H9 (cell line): ENCODE results near the gene BRSK2. TPM values are rescaled to one million over a fixed set of nuclear protein-coding genes. Genes with fewer than 3 reads are reported as not detected.
A peak's percentile ranks its signal among the peaks of the same experiment; 100 is the strongest.

Experiments used
- DNase-seq: peaks from one replicate; pipeline ENCODE4 v3.0.0-alpha.2; 2017
- H2AFZ ChIP-seq: one replicate; pipeline ENCODE4 v1.6.1; 2013; ENCODE audit warnings: mild to moderate bottlenecking, low read length, control low read depth, moderate library complexity
- H2AK5ac ChIP-seq: 2 replicates; pipeline ENCODE4 v1.6.1; 2013; ENCODE audit warnings: low read length, control low read depth, mixed read lengths; ENCODE audit not compliant: insufficient read length
- H2BK120ac ChIP-seq: one replicate; pipeline ENCODE4 v1.6.1; 2013; ENCODE audit warnings: low read depth, mild to moderate bottlenecking, low read length, control low read depth, inconsistent platforms; ENCODE audit not compliant: poor library complexity, severe bottlenecking
- H2BK12ac ChIP-seq: 2 replicates; pipeline ENCODE4 v1.6.1; 2013; ENCODE audit warnings: low read length, control low read depth, mixed read lengths, low read depth; ENCODE audit not compliant: insufficient read length
- H2BK15ac ChIP-seq: 2 replicates; pipeline ENCODE4 v1.6.1; 2013; ENCODE audit warnings: low read depth, low read length, control low read depth
- H2BK20ac ChIP-seq: one replicate; pipeline ENCODE4 v1.6.1; 2013; ENCODE audit warnings: low read depth, mild to moderate bottlenecking, low read length, control low read depth, inconsistent platforms; ENCODE audit not compliant: poor library complexity, severe bottlenecking
- H2BK5ac ChIP-seq: 2 replicates; pipeline ENCODE4 v1.6.1; 2013; ENCODE audit warnings: low read length, control low read depth, mixed read lengths; ENCODE audit not compliant: insufficient read length
- H3K14ac ChIP-seq: 2 replicates; pipeline ENCODE4 v1.6.1; 2013; ENCODE audit warnings: low read length, control low read depth; ENCODE audit not compliant: insufficient read depth
- H3K18ac ChIP-seq: 2 replicates; pipeline ENCODE4 v1.6.1; 2013; ENCODE audit warnings: low read depth, mild to moderate bottlenecking, mixed read lengths, low read length, control low read depth; ENCODE audit not compliant: insufficient read length
- H3K23ac ChIP-seq: 2 replicates; pipeline ENCODE4 v1.6.1; 2013; ENCODE audit warnings: low read length, control low read depth, mixed read lengths, low read depth; ENCODE audit not compliant: insufficient read length
- H3K23me2 ChIP-seq: 2 replicates; pipeline ENCODE4 v1.6.1; 2013; ENCODE audit warnings: low read depth, mild to moderate bottlenecking, mixed read lengths, low read length, control low read depth; ENCODE audit not compliant: insufficient read length, poor library complexity, severe bottlenecking
- H3K27ac ChIP-seq: 2 replicates; pipeline ENCODE4 v1.5.1; 2013; ENCODE audit warnings: low read length, control low read depth, mixed read lengths, low read depth; ENCODE audit not compliant: insufficient read length
- H3K27me3 ChIP-seq: 2 replicates; pipeline ENCODE4 v1.6.1; 2013; ENCODE audit warnings: low read length, control low read depth, inconsistent platforms; ENCODE audit not compliant: insufficient read depth
- H3K4ac ChIP-seq: 2 replicates; pipeline ENCODE4 v1.6.1; 2013; ENCODE audit warnings: low read depth, mild to moderate bottlenecking, control low read depth, inconsistent platforms, low read length, moderate library complexity
- H3K4me1 ChIP-seq: 2 replicates; pipeline ENCODE4 v1.6.1; 2013; ENCODE audit warnings: low read length, control low read depth, inconsistent platforms; ENCODE audit not compliant: insufficient read depth
- H3K4me2 ChIP-seq: 2 replicates; pipeline ENCODE4 v1.6.1; 2013; ENCODE audit warnings: low read length, control low read depth, mixed read lengths; ENCODE audit not compliant: insufficient read length, insufficient read depth
- H3K56ac ChIP-seq: 2 replicates; pipeline ENCODE4 v1.6.1; 2013; ENCODE audit warnings: low read depth, mild to moderate bottlenecking, mixed read lengths, low read length, control low read depth; ENCODE audit not compliant: insufficient read length
- H3K79me1 ChIP-seq: 2 replicates; pipeline ENCODE4 v1.6.1; 2013; ENCODE audit warnings: low read depth, mild to moderate bottlenecking, moderate library complexity, low read length, control low read depth, inconsistent platforms; ENCODE audit not compliant: insufficient read depth, poor library complexity, severe bottlenecking
- H3K79me2 ChIP-seq: 2 replicates; pipeline ENCODE4 v1.6.1; 2013; ENCODE audit warnings: low read length, control low read depth, inconsistent platforms; ENCODE audit not compliant: insufficient read depth
- H3K9ac ChIP-seq: 2 replicates; pipeline ENCODE4 v1.6.1; 2013; ENCODE audit warnings: low read length, control low read depth, mixed read lengths; ENCODE audit not compliant: insufficient read length; ENCODE audit errors: extremely low read depth
- H3K9me3 ChIP-seq: one replicate; pipeline ENCODE4 v1.6.1; 2013; ENCODE audit warnings: low read depth, low read length, inconsistent platforms; ENCODE audit not compliant: control insufficient read depth
- H3T11ph ChIP-seq: one replicate; pipeline ENCODE4 v1.6.1; 2013; ENCODE audit warnings: mild to moderate bottlenecking, low read length, control low read depth, inconsistent platforms
- H4K20me1 ChIP-seq: one replicate; pipeline ENCODE4 v1.6.1; 2013; ENCODE audit not compliant: control insufficient read depth, insufficient read length, insufficient read depth
- H4K5ac ChIP-seq: 2 replicates; pipeline ENCODE4 v1.6.1; 2013; ENCODE audit warnings: low read depth, mild to moderate bottlenecking, mixed read lengths, low read length, control low read depth; ENCODE audit not compliant: insufficient read length
- H4K8ac ChIP-seq: replicated peaks from 2 replicates; pipeline ENCODE4 v1.6.1; 2013; ENCODE audit warnings: low read length, control low read depth, mixed read lengths, low read depth; ENCODE audit not compliant: insufficient read length
- H4K91ac ChIP-seq: 2 replicates; pipeline ENCODE4 v1.6.1; 2013; ENCODE audit warnings: low read depth, mild to moderate bottlenecking, moderate library complexity, mixed read lengths, low read length, control low read depth; ENCODE audit not compliant: insufficient read length
- H3K27ac Mint-ChIP-seq, 3 experiments: 2 replicates in 2 of 3; 3 replicates in 1 of 3; pipeline ENCODE4 v1.8.0; 2020 to 2021; ENCODE audit warnings: mixed read lengths in 3 of 3, mild to moderate bottlenecking in 1 of 3, moderate library complexity in 1 of 3
- H3K27me3 Mint-ChIP-seq: 2 replicates; pipeline ENCODE4 v1.8.0; 2021; ENCODE audit warnings: low read depth, mild to moderate bottlenecking, moderate library complexity, mixed read lengths
- H3K36me3 Mint-ChIP-seq, 3 experiments: 2 replicates in 2 of 3; 3 replicates in 1 of 3; pipeline ENCODE4 v1.8.0; 2020 to 2021; ENCODE audit warnings: low read depth in 3 of 3, mixed read lengths in 3 of 3; ENCODE audit not compliant: insufficient read depth in 1 of 3
- H3K4me1 Mint-ChIP-seq, 2 experiments: 2 replicates each; pipeline ENCODE4 v1.8.0; 2020; ENCODE audit warnings: mixed read lengths in 2 of 2
- H3K4me3 Mint-ChIP-seq, 2 experiments: 2 replicates in 1 of 2; 3 replicates in 1 of 2; pipeline ENCODE4 v1.8.0; 2020 to 2021; ENCODE audit warnings: mild to moderate bottlenecking in 2 of 2, mixed read lengths in 2 of 2, moderate library complexity in 1 of 2
- H3K9me3 Mint-ChIP-seq, 2 experiments: 2 replicates in 1 of 2; 3 replicates in 1 of 2; pipeline ENCODE4 v1.8.0; 2020; ENCODE audit warnings: mild to moderate bottlenecking in 2 of 2, mixed read lengths in 2 of 2, moderate library complexity in 1 of 2
- WGBS: extraction: QIAGEN DNeasy Blood & Tissue Kit; methylation state at CpG from one replicate; pipeline ENCODE4 v1.1.7; 2013; ENCODE audit warnings: missing lambda C conversion rate, low lambda C conversion rate, mixed read lengths; ENCODE audit not compliant: insufficient read length; ENCODE audit errors: extremely low coverage; 5-methylcytosine and 5-hydroxymethylcytosine counted together
- total RNA-seq: library from RNA; stranded (reverse); gene quantifications from 2 replicates; pipeline ENCODE4 v1.2.1, GENCODE V29; 2021
- TF ChIP-seq, protein P1 (sequence below): fragments of 200-600 bp; sonication (generic); conservative IDR thresholded peaks from 3 replicates; pipeline ENCODE4 v1.8.0; 2021; ENCODE audit warnings: antibody characterized with exemption, mild to moderate bottlenecking

BRSK2 gene
- total RNA-seq, 1 experiment from 2014 or later: 28.4 TPM

DNA sequence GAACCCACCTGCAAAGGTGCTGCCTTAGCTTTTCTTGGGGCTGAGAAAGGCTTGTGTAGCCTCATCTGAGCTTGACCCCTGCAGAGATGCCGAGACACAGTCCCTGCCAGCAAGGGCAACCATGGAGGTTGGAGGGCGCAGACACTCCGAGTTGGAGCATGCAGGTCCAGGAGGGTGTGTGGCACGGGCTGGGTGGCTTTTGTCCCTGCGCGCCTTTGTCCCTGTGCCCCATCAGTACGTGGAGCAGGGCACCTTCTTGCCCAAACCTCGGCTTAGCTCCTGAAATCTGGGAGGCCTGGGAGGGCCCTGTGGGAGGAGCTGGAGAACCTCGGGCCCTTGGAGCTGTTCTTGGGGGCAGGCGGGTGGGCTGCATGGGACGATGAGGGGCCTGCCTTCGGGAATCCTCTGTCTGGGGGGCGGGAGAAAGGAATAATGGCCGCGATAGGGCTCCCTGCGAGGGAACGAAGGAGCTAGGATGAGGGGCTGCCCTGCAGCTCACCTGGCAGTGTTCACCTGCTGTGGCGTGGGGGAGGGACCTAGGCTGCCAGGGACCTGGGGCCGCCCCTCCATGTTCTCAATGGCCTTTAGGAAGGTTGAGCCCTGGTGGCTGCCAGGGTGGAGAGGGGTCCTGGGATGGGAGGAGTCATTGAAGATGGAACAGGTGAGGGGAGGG, 3.4 kb downstream of the BRSK2 start:
- no peak overlapping the region for H3T11ph ChIP-seq
- Mint-ChIP-seq H3K4me1 (peaks cover 9 to 11% of the 10 kb centered on the region in 2 experiments), H3K36me3 (peaks cover 5 to 15% (median 12%) of the 10 kb centered on the region in 3 experiments; a peak in 5 of 7 replicates), H3K27ac (no peak overlapping the region), H3K9me3 (peaks cover 0 to 4% of the 10 kb centered on the region in 2 experiments; a peak in 3 of 5 replicates), H3K27me3 (peaks cover 5% of the 10 kb centered on the region), H3K4me3 (peak overlapping the region in 1 of 2 experiments; percentile 17; a peak in 2 of 5 replicates)
- no peak overlapping the region for H4K91ac ChIP-seq
- no peak overlapping the region for H2BK12ac ChIP-seq
- no peak overlapping the region for H2BK15ac ChIP-seq
- peaks cover 2% of the 10 kb centered on the region for H4K20me1 ChIP-seq
- peaks cover 14% of the 10 kb centered on the region for H3K23me2 ChIP-seq
- no peak overlapping the region for H3K56ac ChIP-seq
- no peak overlapping the region for H2AK5ac ChIP-seq
- no peak overlapping the region for H2BK20ac ChIP-seq
- no peak for DNase-seq
- H3K27me3 ChIP-seq: no peaks in the 10 kb centered on the region; the same call in 1 of the 2 replicates
- H4K5ac ChIP-seq: no peak overlapping the region
- H2BK120ac ChIP-seq: no peak overlapping the region
- TF ChIP-seq, protein P1, sequence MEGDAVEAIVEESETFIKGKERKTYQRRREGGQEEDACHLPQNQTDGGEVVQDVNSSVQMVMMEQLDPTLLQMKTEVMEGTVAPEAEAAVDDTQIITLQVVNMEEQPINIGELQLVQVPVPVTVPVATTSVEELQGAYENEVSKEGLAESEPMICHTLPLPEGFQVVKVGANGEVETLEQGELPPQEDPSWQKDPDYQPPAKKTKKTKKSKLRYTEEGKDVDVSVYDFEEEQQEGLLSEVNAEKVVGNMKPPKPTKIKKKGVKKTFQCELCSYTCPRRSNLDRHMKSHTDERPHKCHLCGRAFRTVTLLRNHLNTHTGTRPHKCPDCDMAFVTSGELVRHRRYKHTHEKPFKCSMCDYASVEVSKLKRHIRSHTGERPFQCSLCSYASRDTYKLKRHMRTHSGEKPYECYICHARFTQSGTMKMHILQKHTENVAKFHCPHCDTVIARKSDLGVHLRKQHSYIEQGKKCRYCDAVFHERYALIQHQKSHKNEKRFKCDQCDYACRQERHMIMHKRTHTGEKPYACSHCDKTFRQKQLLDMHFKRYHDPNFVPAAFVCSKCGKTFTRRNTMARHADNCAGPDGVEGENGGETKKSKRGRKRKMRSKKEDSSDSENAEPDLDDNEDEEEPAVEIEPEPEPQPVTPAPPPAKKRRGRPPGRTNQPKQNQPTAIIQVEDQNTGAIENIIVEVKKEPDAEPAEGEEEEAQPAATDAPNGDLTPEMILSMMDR: no peak
- H3K27ac ChIP-seq: no peak overlapping the region
- no peaks in the 10 kb centered on the region for H3K9me3 ChIP-seq
- no peak overlapping the region for H3K4me2 ChIP-seq
- no CpG with 5 or more reads among the region's 19 CpGs for WGBS
- no peak overlapping the region for H2AFZ ChIP-seq
- no peak overlapping the region for H3K18ac ChIP-seq
- H3K14ac ChIP-seq: no peak overlapping the region
- no peaks in the 10 kb centered on the region for H3K4me1 ChIP-seq
- no peak overlapping the region for H3K9ac ChIP-seq
- H3K79me2 ChIP-seq: peaks cover 25% of the 10 kb centered on the region; the same call in 1 of the 2 replicates
- no peak overlapping the region for H3K23ac ChIP-seq
- no peak overlapping the region for H3K4ac ChIP-seq
- H2BK5ac ChIP-seq: no peak overlapping the region
- H4K8ac ChIP-seq: no peak overlapping the region
- H3K79me1 ChIP-seq: peaks cover 3% of the 10 kb centered on the region
